Calu3 (cell line): ENCODE data around the gene EPHB2. TPM values are rescaled to one million over a fixed set of nuclear protein-coding genes. Genes with fewer than 3 reads are reported as not detected.

ENCODE experiments used
- BruUV-seq: library from RNA; stranded (reverse); fragments of 400-500 nt; replicated peaks from 2 replicates; lab custom pipeline; 2021; lab: Mats Ljungman, UMichigan
- CTCF ChIA-PET: fragments of 300-600 bp; sonication (Branson Sonifier 250); formaldehyde crosslinking; loops from one replicate; lab custom pipeline; 2022; ENCODE audit warnings: antibody characterized with exemption; lab: Charles Lee
- DNase-seq: peaks from one replicate; pipeline ENCODE4 v3.0.0; 2022
- H3K27ac Mint-ChIP-seq: one replicate; pipeline ENCODE4 v1.8.0; 2022; ENCODE audit warnings: mixed read lengths; ENCODE audit not compliant: unreplicated experiment
- H3K27me3 Mint-ChIP-seq: one replicate; pipeline ENCODE4 v1.8.0; 2022; ENCODE audit warnings: mixed read lengths; ENCODE audit not compliant: unreplicated experiment
- H3K36me3 Mint-ChIP-seq: one replicate; pipeline ENCODE4 v1.8.0; 2022; ENCODE audit warnings: mild to moderate bottlenecking, moderate library complexity, mixed read lengths; ENCODE audit not compliant: insufficient read depth, unreplicated experiment
- H3K4me1 Mint-ChIP-seq: one replicate; pipeline ENCODE4 v1.8.0; 2022; ENCODE audit warnings: mild to moderate bottlenecking, low read depth, mixed read lengths; ENCODE audit not compliant: unreplicated experiment
- H3K4me3 Mint-ChIP-seq: one replicate; pipeline ENCODE4 v1.8.0; 2022; ENCODE audit warnings: mild to moderate bottlenecking, low read depth, moderate library complexity, mixed read lengths; ENCODE audit not compliant: unreplicated experiment
- H3K9me3 Mint-ChIP-seq: one replicate; pipeline ENCODE4 v1.8.0; 2022; ENCODE audit warnings: low read depth, mixed read lengths; ENCODE audit not compliant: unreplicated experiment
- intact Hi-C: fragments of 100-400 bp; cut with micrococcal nuclease; formaldehyde crosslinking; loops from one replicate; pipeline ENCODE4 v1.10.0; 2022; ENCODE audit not compliant: unreplicated experiment
- total RNA-seq: library from RNA; stranded (reverse); gene quantifications from 2 replicates; pipeline ENCODE4 v1.2.3, GENCODE V29; 2022
- TF ChIP-seq, protein P1 (sequence below): fragments of 200-600 bp; IDR thresholded peaks from one replicate; pipeline ENCODE4 v1.8.0; 2022; ENCODE audit warnings: antibody characterized with exemption; ENCODE audit not compliant: unreplicated experiment

The EPHB2 gene
- total RNA-seq, 1 experiment from 2014 or later, result 19.3 TPM

DNA sequence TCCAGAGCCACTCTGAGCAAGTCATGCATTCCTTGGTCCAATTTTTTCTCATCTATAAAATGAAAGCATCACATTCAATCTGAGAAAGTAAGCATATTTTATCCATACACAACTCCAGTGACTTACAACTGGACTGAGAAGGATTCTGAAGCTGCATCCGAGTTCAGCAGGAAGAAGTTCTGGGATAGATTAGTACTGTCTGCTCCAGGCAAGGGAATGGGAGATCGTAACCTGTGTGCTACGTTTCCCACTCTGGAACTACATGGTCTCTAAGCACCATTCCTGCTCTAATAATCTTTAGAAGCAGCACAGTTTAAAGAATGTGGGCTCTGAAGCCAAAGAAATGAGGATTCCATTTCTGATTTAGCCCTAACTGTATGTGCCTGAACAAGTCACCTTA lies 182.7 kb downstream of the EPHB2 start:
- no peak overlapping the region for H3K4me3 Mint-ChIP-seq
- TF ChIP-seq, protein P1, sequence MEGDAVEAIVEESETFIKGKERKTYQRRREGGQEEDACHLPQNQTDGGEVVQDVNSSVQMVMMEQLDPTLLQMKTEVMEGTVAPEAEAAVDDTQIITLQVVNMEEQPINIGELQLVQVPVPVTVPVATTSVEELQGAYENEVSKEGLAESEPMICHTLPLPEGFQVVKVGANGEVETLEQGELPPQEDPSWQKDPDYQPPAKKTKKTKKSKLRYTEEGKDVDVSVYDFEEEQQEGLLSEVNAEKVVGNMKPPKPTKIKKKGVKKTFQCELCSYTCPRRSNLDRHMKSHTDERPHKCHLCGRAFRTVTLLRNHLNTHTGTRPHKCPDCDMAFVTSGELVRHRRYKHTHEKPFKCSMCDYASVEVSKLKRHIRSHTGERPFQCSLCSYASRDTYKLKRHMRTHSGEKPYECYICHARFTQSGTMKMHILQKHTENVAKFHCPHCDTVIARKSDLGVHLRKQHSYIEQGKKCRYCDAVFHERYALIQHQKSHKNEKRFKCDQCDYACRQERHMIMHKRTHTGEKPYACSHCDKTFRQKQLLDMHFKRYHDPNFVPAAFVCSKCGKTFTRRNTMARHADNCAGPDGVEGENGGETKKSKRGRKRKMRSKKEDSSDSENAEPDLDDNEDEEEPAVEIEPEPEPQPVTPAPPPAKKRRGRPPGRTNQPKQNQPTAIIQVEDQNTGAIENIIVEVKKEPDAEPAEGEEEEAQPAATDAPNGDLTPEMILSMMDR, result no peak
- no peaks in the 10 kb centered on the region for H3K9me3 Mint-ChIP-seq
- no peaks in the 10 kb centered on the region for H3K27me3 Mint-ChIP-seq
- no TSS peak for BruUV-seq
- CTCF ChIA-PET, result no interaction called here
- no peak overlapping the region for H3K27ac Mint-ChIP-seq
- intact Hi-C loops, result no loop called here
- DNase-seq, result no peak
- H3K4me1 Mint-ChIP-seq, result no peaks in the 10 kb centered on the region
- H3K36me3 Mint-ChIP-seq, result no peaks in the 10 kb centered on the region

DNA sequence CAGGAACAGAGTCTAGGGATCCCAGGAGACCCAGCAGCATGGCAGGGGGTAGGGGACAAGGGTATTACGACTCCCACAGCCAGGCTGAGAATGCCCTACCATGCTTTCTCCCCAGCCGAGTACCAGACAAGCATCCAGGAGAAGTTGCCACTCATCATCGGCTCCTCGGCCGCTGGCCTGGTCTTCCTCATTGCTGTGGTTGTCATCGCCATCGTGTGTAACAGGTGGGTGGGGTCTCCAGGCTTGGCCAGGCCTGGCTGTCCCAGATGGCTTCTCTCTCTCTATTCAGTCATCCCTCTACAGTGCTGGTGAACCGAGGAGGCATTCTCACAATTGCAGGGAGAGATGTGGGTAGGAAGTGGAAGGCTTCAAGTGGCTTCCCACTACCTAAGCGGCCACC lies 184.7 kb downstream of the EPHB2 start:
- no peak for DNase-seq
- Mint-ChIP-seq H3K27me3 (no peaks in the 10 kb centered on the region), H3K4me1 (no peaks in the 10 kb centered on the region), H3K36me3 (no peaks in the 10 kb centered on the region), H3K4me3 (no peak overlapping the region), H3K9me3 (no peaks in the 10 kb centered on the region), H3K27ac (no peak overlapping the region)
- CTCF ChIA-PET, result no interaction called here
- TF ChIP-seq, protein P1, result no peak
- intact Hi-C loops, result no loop called here
- BruUV-seq, result no TSS peak

GRCh38 chr1:22896184-22896583 lies 185.5 kb downstream of the EPHB2 start:
- no TSS peak for BruUV-seq
- no peaks in the 10 kb centered on the region for H3K9me3 Mint-ChIP-seq
- CTCF ChIA-PET, result no interaction called here

DNA sequence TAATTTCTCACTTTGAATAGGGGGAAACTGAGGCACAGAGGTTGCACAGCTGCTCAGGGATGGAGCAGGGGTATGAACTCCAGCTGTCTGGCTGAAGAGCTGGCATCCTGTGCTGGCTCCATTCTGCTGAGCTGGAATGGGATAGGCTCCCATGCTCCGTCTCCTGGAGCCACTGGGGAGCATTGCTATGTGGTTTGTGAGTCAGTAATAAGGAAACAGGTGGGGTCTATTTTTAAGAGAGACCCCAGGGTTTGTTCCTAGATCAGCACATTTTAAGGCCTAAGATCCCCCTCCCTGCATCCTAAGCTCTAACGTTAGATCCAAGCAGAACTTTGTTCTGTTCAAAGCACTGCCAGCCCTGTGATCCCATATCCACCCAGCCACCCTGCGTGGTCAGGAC lies 189.8 kb downstream of the EPHB2 start:
- Mint-ChIP-seq H3K27me3 (no peaks in the 10 kb centered on the region), H3K36me3 (no peaks in the 10 kb centered on the region), H3K9me3 (no peaks in the 10 kb centered on the region), H3K4me1 (peaks cover 9% of the 10 kb centered on the region), H3K4me3 (no peak overlapping the region), H3K27ac (no peak overlapping the region)
- CTCF ChIA-PET, result no interaction called here
- no peak for DNase-seq
- no TSS peak for BruUV-seq
- TF ChIP-seq, protein P1, result no peak
- intact Hi-C loops, result no loop called here

More at GRCh38 chr1:22896184-22896583, 185.5 kb downstream of the EPHB2 start:
- intact Hi-C loops, result no loop called here
- TF ChIP-seq, protein P1, result no peak
- DNase-seq, result no peak
- Mint-ChIP-seq H3K27ac (no peak overlapping the region), H3K27me3 (no peaks in the 10 kb centered on the region), H3K4me3 (no peak overlapping the region), H3K4me1 (no peaks in the 10 kb centered on the region), H3K36me3 (no peaks in the 10 kb centered on the region)
